ENCODE measurements around the gene PLN. TPM values are rescaled to one million over a fixed set of nuclear protein-coding genes. Genes with fewer than 3 reads are reported as not detected.
A peak's percentile ranks its signal among the peaks of the same experiment; 100 is the strongest.

Gene PLN
- total and polyA plus RNA-seq, 9 of the 15 experiments (the other 6 are each of a cell fraction or from before 2014, with no cell fraction given) = 0.03 to 0.30 (median 0.03) TPM; not detected in 6

DNA sequence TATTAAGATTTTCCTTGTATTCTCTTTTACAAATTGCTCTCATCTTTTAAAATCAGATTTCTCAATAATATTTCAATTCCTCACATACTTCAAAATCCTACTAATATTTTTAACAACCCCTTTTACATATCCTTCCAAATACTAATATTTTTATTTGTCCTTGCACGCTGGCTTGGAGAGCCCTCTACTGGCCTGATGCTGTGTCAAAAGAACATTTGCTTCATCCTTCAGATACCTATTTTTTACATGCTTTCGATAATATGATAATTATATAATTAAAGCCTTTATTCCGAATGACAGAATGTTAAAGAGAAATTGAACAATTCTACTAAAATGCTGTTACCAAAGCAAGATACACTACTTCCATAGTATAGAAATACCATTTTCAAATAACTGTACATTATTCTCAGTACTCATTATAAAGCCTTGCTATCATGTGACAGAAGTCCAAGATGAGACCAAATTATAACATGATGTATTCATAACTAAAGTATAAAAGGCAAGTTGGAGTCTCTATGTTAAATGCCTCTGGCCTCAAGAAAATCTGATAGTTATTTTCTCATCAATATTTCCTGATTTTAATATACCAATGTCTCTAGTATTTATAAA lies 39.0 kb upstream of the PLN start (continued):
- TF ChIP-seq SMAD2 (IDR thresholded peaks at IDR 0.05; ENCODE audit: low read depth, low read length) (no peak), MAZ (CRISPR knock-in tag; conservative IDR thresholded peaks at IDR 0.05 in 1 of 2, IDR thresholded peaks at IDR 0.05 in 1 of 2) (no peak), CBFA2T2 (conservative IDR thresholded peaks at IDR 0.05) (no peak), CAMTA2 (CRISPR knock-in tag; conservative IDR thresholded peaks at IDR 0.05) (no peak), E2F3 (CRISPR knock-in tag; IDR thresholded peaks at IDR 0.05) (no peak), RAD21 (CRISPR knock-in tag; conservative IDR thresholded peaks at IDR 0.05 in 1 of 2, IDR thresholded peaks at IDR 0.05 in 1 of 2) (peak; percentile 54 to 63), ZNF134 (CRISPR knock-in tag; conservative IDR thresholded peaks at IDR 0.05) (no peak), TCFL5 (CRISPR knock-in tag; conservative IDR thresholded peaks at IDR 0.05) (no peak), ZNF445 (CRISPR knock-in tag; IDR thresholded peaks at IDR 0.05; ENCODE audit: low read depth) (no peak), HDAC1 (IDR thresholded peaks at IDR 0.05) (no peak), CXXC5 (CRISPR knock-in tag; IDR thresholded peaks at IDR 0.05) (no peak), NCOA1 (IDR thresholded peaks at IDR 0.05; ENCODE audit: low read depth) (no peak), KHSRP (IDR thresholded peaks at IDR 0.05) (no peak), MTA2 (IDR thresholded peaks at IDR 0.05; ENCODE audit: low read depth) (no peak), SMC3 (conservative IDR thresholded peaks at IDR 0.05; ENCODE audit: insufficient read depth, low read depth, low read length) (0 out of 2 replicates have a peak, but pooled peaks have one; percentile 19), NFATC3 (IDR thresholded peaks at IDR 0.05) (no peak)
- TF ChIP-seq, protein P1, sequence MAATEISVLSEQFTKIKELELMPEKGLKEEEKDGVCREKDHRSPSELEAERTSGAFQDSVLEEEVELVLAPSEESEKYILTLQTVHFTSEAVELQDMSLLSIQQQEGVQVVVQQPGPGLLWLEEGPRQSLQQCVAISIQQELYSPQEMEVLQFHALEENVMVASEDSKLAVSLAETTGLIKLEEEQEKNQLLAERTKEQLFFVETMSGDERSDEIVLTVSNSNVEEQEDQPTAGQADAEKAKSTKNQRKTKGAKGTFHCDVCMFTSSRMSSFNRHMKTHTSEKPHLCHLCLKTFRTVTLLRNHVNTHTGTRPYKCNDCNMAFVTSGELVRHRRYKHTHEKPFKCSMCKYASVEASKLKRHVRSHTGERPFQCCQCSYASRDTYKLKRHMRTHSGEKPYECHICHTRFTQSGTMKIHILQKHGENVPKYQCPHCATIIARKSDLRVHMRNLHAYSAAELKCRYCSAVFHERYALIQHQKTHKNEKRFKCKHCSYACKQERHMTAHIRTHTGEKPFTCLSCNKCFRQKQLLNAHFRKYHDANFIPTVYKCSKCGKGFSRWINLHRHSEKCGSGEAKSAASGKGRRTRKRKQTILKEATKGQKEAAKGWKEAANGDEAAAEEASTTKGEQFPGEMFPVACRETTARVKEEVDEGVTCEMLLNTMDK (IDR thresholded peaks at IDR 0.05; ENCODE audit: borderline replicate concordance, insufficient read depth, low read depth, low read length, poor library complexity, severe bottlenecking) = peak; percentile 42
- TF ChIP-seq, protein P2, sequence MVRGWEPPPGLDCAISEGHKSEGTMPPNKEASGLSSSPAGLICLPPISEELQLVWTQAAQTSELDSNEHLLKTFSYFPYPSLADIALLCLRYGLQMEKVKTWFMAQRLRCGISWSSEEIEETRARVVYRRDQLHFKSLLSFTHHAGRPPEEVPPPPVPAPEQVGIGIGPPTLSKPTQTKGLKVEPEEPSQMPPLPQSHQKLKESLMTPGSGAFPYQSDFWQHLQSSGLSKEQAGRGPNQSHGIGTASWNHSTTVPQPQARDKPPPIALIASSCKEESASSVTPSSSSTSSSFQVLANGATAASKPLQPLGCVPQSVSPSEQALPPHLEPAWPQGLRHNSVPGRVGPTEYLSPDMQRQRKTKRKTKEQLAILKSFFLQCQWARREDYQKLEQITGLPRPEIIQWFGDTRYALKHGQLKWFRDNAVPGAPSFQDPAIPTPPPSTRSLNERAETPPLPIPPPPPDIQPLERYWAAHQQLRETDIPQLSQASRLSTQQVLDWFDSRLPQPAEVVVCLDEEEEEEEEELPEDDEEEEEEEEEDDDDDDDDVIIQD (CRISPR knock-in tag; IDR thresholded peaks at IDR 0.05) = no peak
- TF ChIP-seq, protein P3, sequence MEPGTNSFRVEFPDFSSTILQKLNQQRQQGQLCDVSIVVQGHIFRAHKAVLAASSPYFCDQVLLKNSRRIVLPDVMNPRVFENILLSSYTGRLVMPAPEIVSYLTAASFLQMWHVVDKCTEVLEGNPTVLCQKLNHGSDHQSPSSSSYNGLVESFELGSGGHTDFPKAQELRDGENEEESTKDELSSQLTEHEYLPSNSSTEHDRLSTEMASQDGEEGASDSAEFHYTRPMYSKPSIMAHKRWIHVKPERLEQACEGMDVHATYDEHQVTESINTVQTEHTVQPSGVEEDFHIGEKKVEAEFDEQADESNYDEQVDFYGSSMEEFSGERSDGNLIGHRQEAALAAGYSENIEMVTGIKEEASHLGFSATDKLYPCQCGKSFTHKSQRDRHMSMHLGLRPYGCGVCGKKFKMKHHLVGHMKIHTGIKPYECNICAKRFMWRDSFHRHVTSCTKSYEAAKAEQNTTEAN (CRISPR knock-in tag; IDR thresholded peaks at IDR 0.05) = no peak
